ENCODE results near the gene CAP2.
"Not testable (repeated sequence)": the region's sequence is repeated elsewhere in the genome, so short reads cannot be mapped to it uniquely, and the experiment has no call there.

The CAP2 gene

GRCh38 chr6:17405181-17405943 lies 12.0 kb downstream of the CAP2 start:
- DNase-seq, result not testable (repeated sequence)

- DNase-seq, result no peak
These were observed 12.5 kb downstream of the CAP2 start for GRCh38 chr6:17405944-17406245.

- no peak for DNase-seq
These were observed 14.7 kb downstream of the CAP2 start for GRCh38 chr6:17408081-17408480.

GRCh38 chr6:17410281-17410680 lies 16.9 kb downstream of the CAP2 start:
- no peak for DNase-seq

- DNase-seq, result no peak
These were observed 19.9 kb downstream of the CAP2 start for GRCh38 chr6:17413313-17413750.

GRCh38 chr6:17414395-17414794 lies 21.0 kb downstream of the CAP2 start:
- not testable (repeated sequence) for DNase-seq

- no peak for DNase-seq
These were observed 21.9 kb downstream of the CAP2 start for GRCh38 chr6:17415321-17415720.

GRCh38 chr6:17416806-17417205 lies 23.4 kb downstream of the CAP2 start:
- no peak for DNase-seq

- no peak for DNase-seq
These were observed 24.4 kb downstream of the CAP2 start for GRCh38 chr6:17417817-17418216.

- DNase-seq, result no peak
These were observed 25.1 kb downstream of the CAP2 start for GRCh38 chr6:17418281-17419188.

GRCh38 chr6:17419189-17419575 lies 25.8 kb downstream of the CAP2 start:
- no peak for DNase-seq

GRCh38 chr6:17420368-17420767 lies 27.0 kb downstream of the CAP2 start:
- DNase-seq, result no peak

GRCh38 chr6:17421406-17421805 lies 28.0 kb downstream of the CAP2 start:
- DNase-seq, result no peak

GRCh38 chr6:17423026-17423425 lies 29.6 kb downstream of the CAP2 start:
- no peak for DNase-seq

- DNase-seq, result no peak
These were observed 33.7 kb downstream of the CAP2 start for GRCh38 chr6:17427062-17427461.

- DNase-seq, result no peak
These were observed 34.2 kb downstream of the CAP2 start for GRCh38 chr6:17427617-17428016.

- not testable (repeated sequence) for DNase-seq
These were observed 35.3 kb downstream of the CAP2 start for GRCh38 chr6:17428595-17429120.

- no peak for DNase-seq
These were observed 36.1 kb downstream of the CAP2 start for GRCh38 chr6:17429383-17430061.

GRCh38 chr6:17431581-17431980 lies 38.2 kb downstream of the CAP2 start:
- DNase-seq, result no peak

GRCh38 chr6:17432356-17432755 lies 39.0 kb downstream of the CAP2 start:
- DNase-seq, result no peak

GRCh38 chr6:17439243-17439993 lies 46.0 kb downstream of the CAP2 start:
- DNase-seq, result no peak

- not testable (repeated sequence) for DNase-seq
These were observed 47.4 kb downstream of the CAP2 start for GRCh38 chr6:17440811-17441210.

GRCh38 chr6:17442196-17442595 lies 48.8 kb downstream of the CAP2 start:
- DNase-seq, result no peak
